Glutamatergic neuron (in vitro differentiated cells): ENCODE results near the gene FGD3. TPM values are rescaled to one million over a fixed set of nuclear protein-coding genes. Genes with fewer than 3 reads are reported as not detected.

Source experiments
- DNase-seq: peaks from one replicate; pipeline ENCODE4 v3.0.0; 2022
- H3K27ac Mint-ChIP-seq: one replicate; pipeline ENCODE4 v1.8.0; 2020; ENCODE audit warnings: mild to moderate bottlenecking, mixed read lengths, inconsistent platforms; ENCODE audit not compliant: unreplicated experiment
- H3K27me3 Mint-ChIP-seq: one replicate; pipeline ENCODE4 v1.8.0; 2020; ENCODE audit warnings: mild to moderate bottlenecking, moderate library complexity, mixed read lengths, inconsistent platforms; ENCODE audit not compliant: unreplicated experiment
- H3K36me3 Mint-ChIP-seq: one replicate; pipeline ENCODE4 v1.8.0; 2020; ENCODE audit warnings: mild to moderate bottlenecking, mixed read lengths, inconsistent platforms; ENCODE audit not compliant: unreplicated experiment
- H3K4me1 Mint-ChIP-seq: one replicate; pipeline ENCODE4 v1.8.0; 2020; ENCODE audit warnings: mild to moderate bottlenecking, low read depth, mixed read lengths, inconsistent platforms; ENCODE audit not compliant: unreplicated experiment
- H3K4me3 Mint-ChIP-seq: one replicate; pipeline ENCODE4 v1.8.0; 2020; ENCODE audit warnings: mild to moderate bottlenecking, mixed read lengths, inconsistent platforms; ENCODE audit not compliant: unreplicated experiment
- H3K9me3 Mint-ChIP-seq: one replicate; pipeline ENCODE4 v1.8.0; 2020; ENCODE audit warnings: mild to moderate bottlenecking, moderate library complexity, mixed read lengths, inconsistent platforms; ENCODE audit not compliant: unreplicated experiment
- total RNA-seq: library from RNA; stranded (reverse); fragmentation: NEBNext Ultra II Directional; extraction: Animal tissue kit (Norgen Biotek cat#: 25700); gene quantifications from one replicate; pipeline ENCODE4 v1.2.1, GENCODE V29; 2021; ENCODE audit not compliant: unreplicated experiment
- TF ChIP-seq, protein P1 (sequence below): fragments of 200-600 bp; sonication (generic); IDR thresholded peaks from one replicate; pipeline ENCODE4 v1.5.0; 2021; ENCODE audit not compliant: partially characterized antibody, unreplicated experiment

The FGD3 gene
- total RNA-seq, 1 donor from 2014 or later = 1.2 TPM

GRCh38 chr9:93068956-93069355 lies 121.6 kb downstream of the FGD3 start:
- Mint-ChIP-seq H3K9me3 (peaks cover 6% of the 10 kb centered on the region), H3K4me1 (no peaks in the 10 kb centered on the region), H3K27me3 (no peaks in the 10 kb centered on the region), H3K27ac (no peak overlapping the region), H3K36me3 (no peaks in the 10 kb centered on the region), H3K4me3 (no peak overlapping the region)
- DNase-seq = no peak
- TF ChIP-seq, protein P1, sequence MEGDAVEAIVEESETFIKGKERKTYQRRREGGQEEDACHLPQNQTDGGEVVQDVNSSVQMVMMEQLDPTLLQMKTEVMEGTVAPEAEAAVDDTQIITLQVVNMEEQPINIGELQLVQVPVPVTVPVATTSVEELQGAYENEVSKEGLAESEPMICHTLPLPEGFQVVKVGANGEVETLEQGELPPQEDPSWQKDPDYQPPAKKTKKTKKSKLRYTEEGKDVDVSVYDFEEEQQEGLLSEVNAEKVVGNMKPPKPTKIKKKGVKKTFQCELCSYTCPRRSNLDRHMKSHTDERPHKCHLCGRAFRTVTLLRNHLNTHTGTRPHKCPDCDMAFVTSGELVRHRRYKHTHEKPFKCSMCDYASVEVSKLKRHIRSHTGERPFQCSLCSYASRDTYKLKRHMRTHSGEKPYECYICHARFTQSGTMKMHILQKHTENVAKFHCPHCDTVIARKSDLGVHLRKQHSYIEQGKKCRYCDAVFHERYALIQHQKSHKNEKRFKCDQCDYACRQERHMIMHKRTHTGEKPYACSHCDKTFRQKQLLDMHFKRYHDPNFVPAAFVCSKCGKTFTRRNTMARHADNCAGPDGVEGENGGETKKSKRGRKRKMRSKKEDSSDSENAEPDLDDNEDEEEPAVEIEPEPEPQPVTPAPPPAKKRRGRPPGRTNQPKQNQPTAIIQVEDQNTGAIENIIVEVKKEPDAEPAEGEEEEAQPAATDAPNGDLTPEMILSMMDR = no peak

GRCh38 chr9:93071464-93071863 lies 124.1 kb downstream of the FGD3 start:
- Mint-ChIP-seq H3K36me3 (no peaks in the 10 kb centered on the region), H3K4me1 (no peaks in the 10 kb centered on the region), H3K27me3 (no peaks in the 10 kb centered on the region), H3K9me3 (peaks cover 5% of the 10 kb centered on the region), H3K4me3 (no peak overlapping the region), H3K27ac (no peak overlapping the region)
- TF ChIP-seq, protein P1 = no peak
- DNase-seq = no peak

DNA sequence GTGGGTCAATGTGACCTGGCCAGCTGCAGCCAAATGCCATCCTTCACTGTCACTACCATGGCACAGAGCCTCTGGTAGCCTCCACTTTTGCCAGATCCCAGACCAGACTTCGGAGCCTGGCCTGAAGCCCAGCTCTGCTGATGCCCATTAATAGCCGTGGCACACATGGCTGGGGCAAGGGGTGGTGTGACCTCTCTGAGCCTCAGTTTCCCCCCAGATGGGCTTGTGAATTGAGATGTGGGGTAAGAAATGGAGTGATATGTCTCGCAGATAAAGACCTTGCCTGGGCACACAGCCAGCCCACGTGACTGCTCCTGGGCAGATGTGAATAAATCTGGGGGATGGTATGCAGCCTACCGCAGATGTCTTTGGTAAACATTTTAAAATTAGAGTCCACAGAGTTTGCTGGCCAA lies 125.1 kb downstream of the FGD3 start:
- peaks cover 5% of the 10 kb centered on the region for H3K9me3 Mint-ChIP-seq
- H3K4me1 Mint-ChIP-seq = no peaks in the 10 kb centered on the region
- no peak overlapping the region for H3K27ac Mint-ChIP-seq
- H3K27me3 Mint-ChIP-seq = no peaks in the 10 kb centered on the region
- DNase-seq = no peak
- TF ChIP-seq, protein P1 = no peak
- H3K4me3 Mint-ChIP-seq = no peak overlapping the region
- H3K36me3 Mint-ChIP-seq = no peaks in the 10 kb centered on the region

- no peak for DNase-seq
- Mint-ChIP-seq H3K36me3 (no peaks in the 10 kb centered on the region), H3K27me3 (peaks cover 2% of the 10 kb centered on the region), H3K9me3 (peaks cover 5% of the 10 kb centered on the region), H3K4me1 (no peaks in the 10 kb centered on the region), H3K27ac (no peak overlapping the region), H3K4me3 (no peak overlapping the region)
- TF ChIP-seq, protein P1 = no peak
These were observed 128.9 kb downstream of the FGD3 start for GRCh38 chr9:93076101-93076791.

DNA sequence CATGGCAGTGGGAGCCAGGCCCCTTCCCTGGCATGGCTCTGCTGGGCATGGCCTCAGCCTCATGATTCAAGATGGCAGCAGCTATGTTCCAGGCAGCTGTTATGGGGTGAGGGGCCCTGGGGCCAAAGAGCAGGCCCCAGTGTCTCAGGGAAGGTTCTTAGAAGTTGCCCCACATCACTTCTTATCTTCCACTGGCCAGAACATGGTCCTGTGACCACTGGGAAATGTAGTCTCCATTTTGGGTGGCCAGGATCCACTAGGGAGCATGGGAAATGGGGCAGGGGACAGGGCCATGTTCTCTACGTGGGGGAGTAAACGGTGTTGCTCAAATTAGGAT lies 129.4 kb downstream of the FGD3 start:
- TF ChIP-seq, protein P1 = no peak

More for the DNA sequence above, 129.4 kb downstream of the FGD3 start:
- H3K4me3 Mint-ChIP-seq = no peak overlapping the region
- peaks cover 2% of the 10 kb centered on the region for H3K27me3 Mint-ChIP-seq
- no peak overlapping the region for H3K27ac Mint-ChIP-seq
- H3K9me3 Mint-ChIP-seq = peaks cover 2% of the 10 kb centered on the region
- no peaks in the 10 kb centered on the region for H3K4me1 Mint-ChIP-seq
- H3K36me3 Mint-ChIP-seq = no peaks in the 10 kb centered on the region
- no peak for DNase-seq
